Measurements from ENCODE around the gene PRICKLE3.
"Not testable (repeated sequence)": the region's sequence is repeated elsewhere in the genome, so short reads cannot be mapped to it uniquely, and the experiment has no call there.

PRICKLE3 gene

GRCh38 chrX:49143154-49143553, 43.0 kb downstream of the PRICKLE3 start:
- not testable (repeated sequence) for H3K4me1 Mint-ChIP-seq (ENCODE audit: low read depth); H3K27ac Mint-ChIP-seq; H3K27me3 Mint-ChIP-seq (ENCODE audit: low read depth); H3K4me3 Mint-ChIP-seq; H3K36me3 Mint-ChIP-seq (ENCODE audit: low read depth)
- peaks cover 12% of the 10 kb centered on the region for H3K9me3 Mint-ChIP-seq

- H3K27ac Mint-ChIP-seq; H3K36me3 Mint-ChIP-seq (ENCODE audit: low read depth): not testable (repeated sequence)
Measured at GRCh38 chrX:49142264-49142663, 43.9 kb downstream of the PRICKLE3 start.

DNA sequence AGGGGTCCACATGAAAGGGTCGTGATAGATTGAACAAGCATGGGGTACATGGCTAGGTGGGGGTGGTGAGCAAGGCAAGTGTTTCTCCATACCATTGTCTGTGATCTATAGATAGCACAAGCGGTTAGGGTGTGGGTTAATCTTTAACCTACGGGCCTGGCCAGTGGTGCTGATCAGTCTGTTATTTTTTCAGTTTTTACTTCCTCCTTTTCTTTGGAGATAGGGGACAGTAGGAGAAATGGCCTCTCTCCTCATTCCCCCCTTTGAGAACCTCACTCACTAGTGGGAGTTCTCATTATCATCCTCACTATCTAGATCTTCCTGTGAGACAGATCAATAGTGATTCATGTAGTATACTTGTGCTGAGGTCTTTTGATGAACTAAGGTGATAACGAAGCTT, 46.5 kb downstream of the PRICKLE3 start:
- H3K4me1 Mint-ChIP-seq (ENCODE audit: low read depth), result peaks cover 2% of the 10 kb centered on the region
- H3K27me3 Mint-ChIP-seq (ENCODE audit: low read depth), result no peaks in the 10 kb centered on the region
- H3K4me3 Mint-ChIP-seq, result no peak overlapping the region
- peaks cover 12% of the 10 kb centered on the region for H3K9me3 Mint-ChIP-seq
- H3K27ac Mint-ChIP-seq, result no peak overlapping the region
- peaks cover 6% of the 10 kb centered on the region for H3K36me3 Mint-ChIP-seq (ENCODE audit: low read depth)

More at GRCh38 chrX:49142264-49142663, 43.9 kb downstream of the PRICKLE3 start:
- H3K9me3 Mint-ChIP-seq, result peaks cover 12% of the 10 kb centered on the region
- not testable (repeated sequence) for H3K4me1 Mint-ChIP-seq (ENCODE audit: low read depth); H3K4me3 Mint-ChIP-seq; H3K27me3 Mint-ChIP-seq (ENCODE audit: low read depth)

GRCh38 chrX:49137492-49137891, 48.7 kb downstream of the PRICKLE3 start:
- Mint-ChIP-seq H3K27me3 (ENCODE audit: low read depth) (no peaks in the 10 kb centered on the region), H3K36me3 (ENCODE audit: low read depth) (peaks cover 6% of the 10 kb centered on the region), H3K4me1 (ENCODE audit: low read depth) (peaks cover 3% of the 10 kb centered on the region), H3K9me3 (peaks cover 12% of the 10 kb centered on the region), H3K4me3 (no peak overlapping the region), H3K27ac (no peak overlapping the region)

DNA sequence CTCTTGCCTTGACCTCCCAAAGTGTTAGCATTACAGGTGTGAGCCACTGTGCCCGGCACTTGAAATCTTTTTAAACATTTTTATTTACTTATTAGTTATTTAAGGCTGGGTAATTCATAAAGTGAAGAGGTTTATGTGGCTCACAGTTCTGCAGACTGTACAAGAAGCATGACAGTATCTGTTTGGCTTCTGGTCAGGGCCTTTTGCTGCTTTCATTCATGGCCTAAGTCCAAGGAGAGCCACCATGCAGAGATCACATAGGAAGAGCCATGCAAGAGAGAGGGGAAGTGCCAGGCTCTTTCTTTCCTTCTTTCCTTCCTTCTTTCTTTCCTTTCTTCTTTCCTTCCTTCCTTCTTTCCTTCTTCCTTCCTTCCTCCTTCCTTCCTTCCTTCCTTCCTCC, 52.4 kb downstream of the PRICKLE3 start:
- Mint-ChIP-seq H3K9me3 (no peaks in the 10 kb centered on the region), H3K4me3 (no peak overlapping the region), H3K4me1 (ENCODE audit: low read depth) (peaks cover 3% of the 10 kb centered on the region), H3K27me3 (ENCODE audit: low read depth) (no peaks in the 10 kb centered on the region), H3K27ac (no peak overlapping the region), H3K36me3 (ENCODE audit: low read depth) (peaks cover 2% of the 10 kb centered on the region)

DNA sequence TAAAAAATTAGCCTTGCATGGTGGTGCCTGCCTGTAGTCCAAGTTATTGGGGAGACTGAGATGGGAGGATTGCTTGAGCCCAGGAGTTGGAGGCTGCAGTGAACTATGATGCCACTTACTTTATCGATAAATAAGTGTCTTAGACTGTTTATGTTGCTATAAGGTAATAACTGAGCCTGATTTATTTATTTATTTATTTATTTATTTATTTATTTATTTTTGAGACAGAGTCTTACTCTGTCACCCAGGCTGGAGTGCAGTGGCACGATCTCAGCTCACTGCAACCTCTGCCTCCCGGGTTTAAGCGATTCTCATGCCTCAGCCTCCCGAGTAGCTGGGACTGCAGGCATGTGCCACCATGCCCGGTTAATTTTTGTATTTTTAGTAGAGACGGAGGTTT, 53.9 kb downstream of the PRICKLE3 start:
- not testable (repeated sequence) for H3K36me3 Mint-ChIP-seq (ENCODE audit: low read depth); H3K9me3 Mint-ChIP-seq; H3K4me3 Mint-ChIP-seq; H3K4me1 Mint-ChIP-seq (ENCODE audit: low read depth); H3K27ac Mint-ChIP-seq; H3K27me3 Mint-ChIP-seq (ENCODE audit: low read depth)

DNA sequence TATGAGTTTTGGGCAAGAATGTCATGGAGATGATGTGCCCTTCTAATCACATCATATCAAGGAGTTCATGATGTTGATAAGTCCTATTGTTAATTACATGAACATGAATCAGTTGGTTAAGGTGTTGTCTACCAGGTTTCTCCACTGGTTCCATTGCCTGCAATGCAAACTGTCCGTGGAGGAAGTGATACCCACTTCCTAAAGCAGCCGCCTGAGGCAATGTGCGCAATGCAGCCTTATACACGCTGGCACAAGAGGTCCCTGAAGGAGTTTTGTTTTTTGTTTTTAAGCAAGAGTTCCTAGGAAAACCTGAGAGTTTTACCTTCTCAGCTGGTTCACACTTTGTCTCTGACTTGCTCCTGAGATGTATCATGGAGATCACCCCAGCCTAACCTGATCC, 56.7 kb downstream of the PRICKLE3 start:
- Mint-ChIP-seq H3K27me3 (ENCODE audit: low read depth) (no peaks in the 10 kb centered on the region), H3K27ac (no peak overlapping the region), H3K4me3 (no peak overlapping the region), H3K9me3 (no peaks in the 10 kb centered on the region), H3K4me1 (ENCODE audit: low read depth) (peaks cover 2% of the 10 kb centered on the region), H3K36me3 (ENCODE audit: low read depth) (no peaks in the 10 kb centered on the region)

- H3K9me3 Mint-ChIP-seq; H3K36me3 Mint-ChIP-seq (ENCODE audit: low read depth); H3K27ac Mint-ChIP-seq; H3K4me1 Mint-ChIP-seq (ENCODE audit: low read depth); H3K27me3 Mint-ChIP-seq (ENCODE audit: low read depth); H3K4me3 Mint-ChIP-seq: not testable (repeated sequence)
Measured at GRCh38 chrX:49127742-49128258, 58.4 kb downstream of the PRICKLE3 start.
